HUES48 (cell line): ENCODE data around the gene NDC1.

Experiments
- H3K27ac ChIP-seq: one replicate; pipeline ENCODE4 v1.7.0; 2013; ENCODE audit warnings: low read depth, low read length, inconsistent platforms
- H3K27me3 ChIP-seq: 2 replicates; pipeline ENCODE4 v1.6.1; 2013; ENCODE audit warnings: mild to moderate bottlenecking, low read length; ENCODE audit not compliant: control insufficient read depth, insufficient read depth
- H3K36me3 ChIP-seq: 2 replicates; pipeline ENCODE4 v1.6.1; 2013; ENCODE audit warnings: low read length; ENCODE audit not compliant: control insufficient read depth, insufficient read depth
- H3K4me1 ChIP-seq: 2 replicates; pipeline ENCODE4 v1.6.1; 2013; ENCODE audit warnings: mild to moderate bottlenecking, low read length; ENCODE audit not compliant: control insufficient read depth, insufficient read depth
- H3K4me3 ChIP-seq: 2 replicates; pipeline ENCODE4 v1.5.1; 2013; ENCODE audit warnings: mild to moderate bottlenecking, low read depth, low read length
- H3K9ac ChIP-seq: 2 replicates; pipeline ENCODE4 v1.6.1; 2013; ENCODE audit warnings: mild to moderate bottlenecking, low read depth, low read length, moderate library complexity
- H3K9me3 ChIP-seq: 2 replicates; pipeline ENCODE4 v1.6.1; 2013; ENCODE audit warnings: low read length; ENCODE audit not compliant: control insufficient read depth, insufficient read depth

The NDC1 gene

GRCh38 chr1:53860967-53861411 lies 22.9 kb upstream of the NDC1 start:
- no peak overlapping the region for H3K9ac ChIP-seq

GRCh38 chr1:53851571-53852285 lies 13.6 kb upstream of the NDC1 start:
- Histone ChIP-seq H3K4me3 (no peak overlapping the region), H3K9me3 (no peaks in the 10 kb centered on the region), H3K36me3 (peaks cover 29% of the 10 kb centered on the region), H3K27ac (no peak overlapping the region), H3K4me1 (no peaks in the 10 kb centered on the region), H3K27me3 (no peaks in the 10 kb centered on the region), H3K9ac (no peak overlapping the region)

More at GRCh38 chr1:53860967-53861411, 22.9 kb upstream of the NDC1 start:
- no peaks in the 10 kb centered on the region for H3K9me3 ChIP-seq
- H3K27ac ChIP-seq: peak overlapping the region; percentile 31
- H3K4me1 ChIP-seq: 0 out of 2 replicates have a peak, but pooled peaks cover 5% of the 10 kb centered on the region
- H3K36me3 ChIP-seq: peaks cover 18% of the 10 kb centered on the region
- H3K27me3 ChIP-seq: no peaks in the 10 kb centered on the region
- no peak overlapping the region for H3K4me3 ChIP-seq

GRCh38 chr1:53850082-53850673 lies 12.1 kb upstream of the NDC1 start:
- Histone ChIP-seq H3K9me3 (no peaks in the 10 kb centered on the region), H3K9ac (no peak overlapping the region), H3K27ac (no peak overlapping the region), H3K4me3 (no peak overlapping the region), H3K27me3 (no peaks in the 10 kb centered on the region), H3K36me3 (peaks cover 29% of the 10 kb centered on the region), H3K4me1 (no peaks in the 10 kb centered on the region)

- peaks cover 14% of the 10 kb centered on the region; the same call in 1 of the 2 replicates for H3K36me3 ChIP-seq
- no peak overlapping the region for H3K9ac ChIP-seq
- H3K4me3 ChIP-seq: no peak overlapping the region
- H3K27ac ChIP-seq: no peak overlapping the region
- no peaks in the 10 kb centered on the region for H3K27me3 ChIP-seq
- no peaks in the 10 kb centered on the region for H3K9me3 ChIP-seq
- H3K4me1 ChIP-seq: no peaks in the 10 kb centered on the region
Observed at GRCh38 chr1:53847980-53848379, 9.9 kb upstream of the NDC1 start.

- H3K4me3 ChIP-seq: no peak overlapping the region
- H3K9me3 ChIP-seq: no peaks in the 10 kb centered on the region; the same call in 1 of the 2 replicates
- H3K36me3 ChIP-seq: no peaks in the 10 kb centered on the region
- no peak overlapping the region for H3K9ac ChIP-seq
- H3K4me1 ChIP-seq: no peaks in the 10 kb centered on the region
- no peak overlapping the region for H3K27ac ChIP-seq
- H3K27me3 ChIP-seq: no peaks in the 10 kb centered on the region
Observed at GRCh38 chr1:53842347-53842746, 4.3 kb upstream of the NDC1 start.

- H3K27ac ChIP-seq: peak overlapping the region; percentile 95
- H3K9me3 ChIP-seq: no peaks in the 10 kb centered on the region; the same call in 1 of the 2 replicates
- H3K36me3 ChIP-seq: peaks cover 17% of the 10 kb centered on the region; the same call in 1 of the 2 replicates
- H3K27me3 ChIP-seq: no peaks in the 10 kb centered on the region
- no peaks in the 10 kb centered on the region; the same call in 1 of the 2 replicates for H3K4me1 ChIP-seq
- H3K9ac ChIP-seq: no peak overlapping the region
- peak overlapping the region; percentile 92 for H3K4me3 ChIP-seq
Observed at GRCh38 chr1:53838654-53838974, 518 bp upstream of the NDC1 start.

GRCh38 chr1:53837646-53837923 lies 511 bp downstream of the NDC1 start:
- Histone ChIP-seq H3K27me3 (no peaks in the 10 kb centered on the region), H3K9ac (peak overlapping the region; percentile 96), H3K4me1 (no peaks in the 10 kb centered on the region; the same call in 1 of the 2 replicates), H3K27ac (peak overlapping the region; percentile 95), H3K9me3 (no peaks in the 10 kb centered on the region; the same call in 1 of the 2 replicates), H3K4me3 (peak overlapping the region; percentile 92), H3K36me3 (peaks cover 17% of the 10 kb centered on the region; the same call in 1 of the 2 replicates)

- no peak overlapping the region for H3K27ac ChIP-seq
- no peaks in the 10 kb centered on the region; the same call in 1 of the 2 replicates for H3K4me1 ChIP-seq
- no peak overlapping the region for H3K4me3 ChIP-seq
- no peak overlapping the region for H3K9ac ChIP-seq
- no peaks in the 10 kb centered on the region for H3K9me3 ChIP-seq
- peaks cover 23% of the 10 kb centered on the region for H3K36me3 ChIP-seq
- H3K27me3 ChIP-seq: no peaks in the 10 kb centered on the region
Observed at GRCh38 chr1:53835491-53835890, 2.6 kb downstream of the NDC1 start.

- H3K27me3 ChIP-seq: no peaks in the 10 kb centered on the region
- no peaks in the 10 kb centered on the region for H3K9me3 ChIP-seq
- H3K4me3 ChIP-seq: no peak overlapping the region
- H3K27ac ChIP-seq: no peak overlapping the region
- H3K36me3 ChIP-seq: peaks cover 24% of the 10 kb centered on the region
- no peak overlapping the region for H3K9ac ChIP-seq
- H3K4me1 ChIP-seq: no peaks in the 10 kb centered on the region; the same call in 1 of the 2 replicates
Observed at GRCh38 chr1:53834776-53835175, 3.3 kb downstream of the NDC1 start.

- H3K27ac ChIP-seq: no peak overlapping the region
- H3K9me3 ChIP-seq: no peaks in the 10 kb centered on the region
- H3K4me3 ChIP-seq: no peak overlapping the region
- H3K9ac ChIP-seq: no peak overlapping the region
- peaks cover 34% of the 10 kb centered on the region for H3K36me3 ChIP-seq
- H3K4me1 ChIP-seq: no peaks in the 10 kb centered on the region; the same call in 1 of the 2 replicates
- H3K27me3 ChIP-seq: no peaks in the 10 kb centered on the region
Observed at GRCh38 chr1:53833393-53833792, 4.7 kb downstream of the NDC1 start.

GRCh38 chr1:53826367-53826766 lies 11.7 kb downstream of the NDC1 start:
- H3K36me3 ChIP-seq: peaks cover 76% of the 10 kb centered on the region
- no peaks in the 10 kb centered on the region for H3K9me3 ChIP-seq
- no peak overlapping the region for H3K4me3 ChIP-seq
- H3K9ac ChIP-seq: no peak overlapping the region
- no peak overlapping the region for H3K27ac ChIP-seq
- H3K4me1 ChIP-seq: no peaks in the 10 kb centered on the region
- H3K27me3 ChIP-seq: no peaks in the 10 kb centered on the region
